OCI-LY7 (cell line): ENCODE results near the gene PDCL2. TPM values are rescaled to one million over a fixed set of nuclear protein-coding genes. Genes with fewer than 3 reads are reported as not detected.
"Not testable (repeated sequence)": the region's sequence is repeated elsewhere in the genome, so short reads cannot be mapped to it uniquely, and the experiment has no call there.

Experiments
- BruUV-seq: library from RNA; stranded (reverse); fragments of 400-500 nt; replicated peaks from 2 replicates; lab custom pipeline; 2021; lab: Mats Ljungman, UMichigan
- CTCF ChIA-PET: fragments of 300-600 bp; sonication (Branson Sonifier 250); formaldehyde crosslinking; loops from one replicate; lab custom pipeline; 2022; ENCODE audit warnings: antibody characterized with exemption; ENCODE audit not compliant: unreplicated experiment; lab: Charles Lee
- POLR2A ChIA-PET: fragments of 300-600 bp; sonication (Branson Sonifier 250); formaldehyde crosslinking; loops from one replicate; lab custom pipeline; 2022; ENCODE audit warnings: antibody characterized with exemption; lab: Charles Lee
- DNase-seq: peaks from one replicate; pipeline ENCODE4 v3.0.0-alpha.2; 2015; ENCODE audit warnings: low spot score
- H2AFZ ChIP-seq: fragments of 200-600 bp; sonication (generic), shearing (Covaris generic); 2 replicates; pipeline ENCODE4 v1.6.1; 2014; ENCODE audit warnings: mild to moderate bottlenecking, antibody characterized with exemption, low read length, moderate library complexity
- H3K27ac ChIP-seq: fragments of 200-600 bp; sonication (generic); 2 replicates; pipeline ENCODE4 v1.5.1; 2014; ENCODE audit warnings: mixed run types, low read depth, mild to moderate bottlenecking, moderate library complexity, low read length, inconsistent platforms; ENCODE audit not compliant: poor library complexity, severe bottlenecking
- H3K36me3 ChIP-seq: fragments of 200-600 bp; sonication (generic); 2 replicates; pipeline ENCODE4 v1.6.1; 2014; ENCODE audit warnings: mild to moderate bottlenecking, antibody characterized with exemption, low read length, moderate library complexity, mixed read lengths; ENCODE audit not compliant: insufficient read depth
- H3K4me1 ChIP-seq: fragments of 200-600 bp; sonication (generic); 2 replicates; pipeline ENCODE4 v1.5.1; 2014; ENCODE audit warnings: mild to moderate bottlenecking, low read length; ENCODE audit not compliant: insufficient read depth, poor library complexity, severe bottlenecking
- H3K4me2 ChIP-seq: fragments of 200-600 bp; sonication (generic); 2 replicates; pipeline ENCODE4 v1.6.1; 2014; ENCODE audit warnings: mild to moderate bottlenecking, low read length
- H3K4me3 ChIP-seq: fragments of 200-600 bp; sonication (generic); 2 replicates; pipeline ENCODE4 v1.5.1; 2014; ENCODE audit warnings: mild to moderate bottlenecking, low read depth, low read length; ENCODE audit not compliant: poor library complexity, severe bottlenecking
- H3K79me2 ChIP-seq: fragments of 200-600 bp; sonication (generic); 2 replicates; pipeline ENCODE4 v1.6.1; 2016; ENCODE audit warnings: low read depth, mild to moderate bottlenecking, low read length, moderate library complexity, mixed read lengths; ENCODE audit not compliant: insufficient read depth
- H3K9me2 ChIP-seq: fragments of 200-600 bp; sonication (generic); 2 replicates; pipeline ENCODE4 v1.6.1; 2016; ENCODE audit warnings: mild to moderate bottlenecking, low read length, mixed read lengths; ENCODE audit not compliant: insufficient read depth
- H3K9me3 ChIP-seq: fragments of 200-600 bp; sonication (generic); 2 replicates; pipeline ENCODE4 v1.6.1; 2014; ENCODE audit warnings: mild to moderate bottlenecking, mixed run types, low read length, mixed read lengths
- H4K20me1 ChIP-seq: fragments of 200-600 bp; sonication (generic); 2 replicates; pipeline ENCODE4 v1.6.1; 2014; ENCODE audit warnings: mild to moderate bottlenecking, antibody characterized with exemption, low read length, moderate library complexity, mixed read lengths; ENCODE audit not compliant: insufficient read depth
- CTCF ChIP-seq: fragments of 200-600 bp; sonication (generic); conservative IDR thresholded peaks from 2 replicates; pipeline ENCODE4 v1.5.1; 2014; ENCODE audit warnings: mild to moderate bottlenecking, antibody characterized with exemption, low read length, moderate library complexity, mixed read lengths
- EZH2phosphoT487 ChIP-seq: fragments of 200-600 bp; sonication (generic); IDR thresholded peaks from 2 replicates; pipeline ENCODE4 v1.6.1; 2018; ENCODE audit warnings: low read depth, borderline replicate concordance, mild to moderate bottlenecking, mixed run types, antibody characterized with exemption, low read length, moderate library complexity, mixed read lengths
- intact Hi-C: fragments of 100-400 bp; cut with micrococcal nuclease; formaldehyde crosslinking; loops from one replicate; pipeline ENCODE4 v1.10.0; 2022; ENCODE audit not compliant: unreplicated experiment
- total RNA-seq, 2 experiments: library from RNA; depleted of rRNA in 1 of 2; stranded (reverse); fragments of >200 nt in 1 of 2; shearing (Covaris generic) in 1 of 2; gene quantifications; 2 replicates each; pipeline ENCODE4 v1.2.3, GENCODE V29; 2014 to 2022

Gene PDCL2
- total RNA-seq, 2 experiments from 2014 or later = not detected

DNA sequence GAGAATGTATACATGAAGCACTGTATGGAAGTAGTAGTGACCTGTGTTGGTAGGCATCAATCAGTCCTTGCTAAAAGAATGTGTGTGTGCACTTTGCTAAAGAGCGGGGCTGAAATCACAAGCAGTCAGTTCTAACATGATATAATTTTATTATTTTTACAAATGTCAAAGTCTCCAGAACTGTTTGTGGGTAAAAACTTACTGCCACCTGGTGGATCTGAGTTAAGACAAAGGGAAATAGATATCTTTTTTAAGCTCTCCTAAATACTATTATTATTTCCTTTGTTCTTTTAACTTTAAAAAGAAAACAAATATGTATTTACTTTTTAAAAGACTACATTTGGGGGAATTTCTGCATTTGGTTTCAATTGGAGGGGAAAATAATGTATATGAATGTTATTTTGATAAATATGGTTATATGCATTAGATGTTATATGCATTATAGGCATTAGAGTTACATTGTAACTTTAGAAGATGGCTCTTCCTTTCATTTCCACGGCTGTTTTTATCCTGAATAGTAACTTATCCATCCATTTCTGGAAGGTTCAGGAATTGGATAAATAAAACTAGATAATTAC lies 37.5 kb downstream of the PDCL2 start:
- Histone ChIP-seq H3K27ac (no peak overlapping the region), H3K4me3 (no peak overlapping the region), H3K79me2 (no peaks in the 10 kb centered on the region), H3K9me3 (peaks cover 6% of the 10 kb centered on the region; the same call in 1 of the 2 replicates), H4K20me1 (no peaks in the 10 kb centered on the region), H3K9me2 (no peaks in the 10 kb centered on the region), H3K36me3 (no peaks in the 10 kb centered on the region), H3K4me1 (no peaks in the 10 kb centered on the region), H2AFZ (no peak overlapping the region), H3K4me2 (no peak overlapping the region)
- CTCF ChIA-PET = interaction anchor here (0.6 kb wide), 1 partner anchor 209 kb away, joined by 3 read pairs; no protein-coding TSS in a partner anchor
- TF ChIP-seq EZH2phosphoT487 (no peak), CTCF (peak; percentile 85)
- BruUV-seq = no TSS peak
- POLR2A ChIA-PET = interaction anchor here (0.9 to 1.2 kb wide), 3 partner anchors 10 to 209 kb away, joined by 3 read pairs; no protein-coding TSS in a partner anchor
- intact Hi-C loops = loop anchor here (1.0 to 2.0 kb wide), 2 partner anchors 208 to 370 kb away; partner anchors contain the start of gene SRD5A3
- DNase-seq = peak; percentile 40

DNA sequence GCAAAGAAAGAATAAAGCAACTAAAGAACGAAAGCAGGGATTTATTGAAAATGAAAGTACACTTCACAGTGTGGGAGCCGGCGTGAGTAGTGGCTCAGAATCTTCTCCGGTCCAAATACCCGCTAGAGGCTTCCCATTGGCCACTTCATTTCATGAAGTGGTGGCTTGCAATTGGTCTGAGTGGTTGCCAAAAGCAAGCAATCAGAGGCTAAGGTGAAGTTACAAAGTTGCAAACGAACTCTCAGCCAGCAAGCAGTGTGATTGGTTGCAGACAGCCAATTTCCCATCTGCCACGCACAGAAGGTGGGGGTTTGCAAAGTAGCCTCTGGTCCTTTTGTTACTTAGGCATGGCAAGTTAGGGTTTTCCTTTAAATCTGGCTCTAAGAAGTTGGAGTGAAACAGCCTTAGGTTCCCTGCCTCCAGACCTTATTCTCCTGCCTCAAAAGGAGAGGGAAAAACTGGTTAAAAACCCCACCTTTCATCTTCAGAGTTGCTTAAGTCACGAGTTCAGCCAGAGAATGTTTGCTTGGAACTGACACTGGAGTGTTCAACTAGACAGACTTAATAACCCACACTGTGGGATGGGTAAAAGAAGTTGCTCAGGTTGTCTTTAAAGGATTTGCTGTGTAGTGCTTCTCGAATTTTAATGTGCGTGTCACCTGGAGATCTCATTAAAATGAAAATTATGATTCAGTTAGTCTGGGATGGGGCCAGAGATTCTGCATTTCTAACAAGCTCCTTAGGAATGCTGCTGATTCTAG lies 38.4 kb downstream of the PDCL2 start:
- CTCF ChIA-PET = no interaction called here
- no peaks in the 10 kb centered on the region for H4K20me1 ChIP-seq
- DNase-seq = peak; percentile 10
- H3K4me3 ChIP-seq = no peak overlapping the region
- no peaks in the 10 kb centered on the region for H3K36me3 ChIP-seq
- H3K4me1 ChIP-seq = no peaks in the 10 kb centered on the region
- H3K9me3 ChIP-seq = peaks cover 6% of the 10 kb centered on the region; the same call in 1 of the 2 replicates
- no TSS peak for BruUV-seq
- H3K79me2 ChIP-seq = no peaks in the 10 kb centered on the region
- no peak for TF ChIP-seq EZH2phosphoT487
- TF ChIP-seq CTCF = no peak
- POLR2A ChIA-PET = interaction anchor here (1.2 kb wide), 1 partner anchor 31 kb away, joined by 3 read pairs; no protein-coding TSS in a partner anchor
- H3K4me2 ChIP-seq = peak overlapping the region; percentile 9; the same call in 1 of the 2 replicates
- peak overlapping the region; percentile 45; the same call in 1 of the 2 replicates for H2AFZ ChIP-seq
- intact Hi-C loops = loop anchor here (1.0 to 2.0 kb wide), 2 partner anchors 207 to 369 kb away; partner anchors contain the start of gene SRD5A3
- no peaks in the 10 kb centered on the region for H3K9me2 ChIP-seq
- H3K27ac ChIP-seq = no peak overlapping the region

DNA sequence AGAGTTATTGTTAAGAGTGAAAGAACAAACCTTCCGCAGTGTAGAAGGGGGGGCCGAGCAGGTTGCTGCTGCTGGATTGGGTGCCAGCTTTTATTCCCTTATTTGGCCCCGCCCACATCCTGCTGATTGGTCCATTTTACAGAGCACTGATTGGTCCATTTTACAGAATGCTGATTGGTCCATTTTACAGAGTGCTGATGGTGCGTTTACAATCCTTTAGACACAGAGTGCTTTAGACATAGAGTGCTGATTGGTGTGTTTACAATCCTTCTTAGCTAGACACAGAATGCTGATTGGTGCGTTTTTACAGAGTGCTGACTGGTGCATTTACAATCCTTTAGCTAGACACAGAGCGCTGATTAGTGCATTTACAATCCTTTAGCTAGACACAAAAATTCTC lies 40.1 kb downstream of the PDCL2 start:
- H3K36me3 ChIP-seq, H3K4me1 ChIP-seq, H3K79me2 ChIP-seq, H3K9me3 ChIP-seq, H3K4me2 ChIP-seq, intact Hi-C loops, DNase-seq, BruUV-seq, CTCF ChIA-PET, H3K4me3 ChIP-seq, H3K27ac ChIP-seq, H3K9me2 ChIP-seq, H2AFZ ChIP-seq, H4K20me1 ChIP-seq: not testable (repeated sequence)
- POLR2A ChIA-PET = interaction anchor here (0.6 kb wide), 1 partner anchor 318 kb away, joined by 3 read pairs; no protein-coding TSS in a partner anchor
